Superior temporal gyrus (tissue), 1 donor: ENCODE measurements around the gene DPH7.
"Not testable (repeated sequence)": the region's sequence is repeated elsewhere in the genome, so short reads cannot be mapped to it uniquely, and the experiment has no call there.

Experiments
- DNase-seq: peaks from one replicate; pipeline ENCODE4 v3.0.0-alpha.2; 2016; ENCODE audit errors: extremely low spot score

The DPH7 gene

DNA sequence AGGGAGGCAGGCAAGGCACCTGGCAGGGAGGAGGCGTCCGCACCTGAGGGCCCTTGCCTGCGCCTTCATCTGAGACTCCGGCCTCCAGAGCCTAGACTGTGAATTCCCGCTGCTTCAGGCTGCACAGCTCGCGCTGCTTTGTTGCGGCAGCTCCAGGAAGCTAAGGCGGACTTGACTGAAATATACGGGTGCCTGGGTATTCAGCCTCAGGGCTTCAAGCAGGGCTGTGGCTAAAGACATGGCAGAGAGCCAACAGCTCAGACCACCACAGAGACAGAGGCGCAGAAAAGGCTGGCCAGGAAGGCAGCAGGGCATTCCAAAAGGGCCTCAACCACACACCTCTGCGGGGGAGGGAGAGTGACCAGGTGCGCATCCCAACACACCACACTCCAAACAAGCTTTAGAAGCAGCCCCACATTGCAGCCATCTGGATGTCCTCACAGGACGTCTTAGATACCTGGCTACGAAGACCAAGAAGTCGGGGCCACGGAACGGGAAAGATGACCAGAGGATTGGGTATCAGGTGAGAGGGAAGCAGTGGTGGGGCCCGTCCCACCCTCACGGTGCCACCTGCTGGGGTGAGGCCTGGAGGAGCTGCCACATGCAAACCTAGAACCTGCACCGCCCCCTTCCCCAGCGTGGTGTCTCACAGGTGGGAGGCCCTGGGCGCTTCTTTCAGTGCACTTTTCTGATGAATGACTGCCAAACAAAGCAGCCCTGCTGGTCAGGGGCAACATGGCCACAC is 1.7 kb upstream of the DPH7 start:
- no peak for DNase-seq

DNA sequence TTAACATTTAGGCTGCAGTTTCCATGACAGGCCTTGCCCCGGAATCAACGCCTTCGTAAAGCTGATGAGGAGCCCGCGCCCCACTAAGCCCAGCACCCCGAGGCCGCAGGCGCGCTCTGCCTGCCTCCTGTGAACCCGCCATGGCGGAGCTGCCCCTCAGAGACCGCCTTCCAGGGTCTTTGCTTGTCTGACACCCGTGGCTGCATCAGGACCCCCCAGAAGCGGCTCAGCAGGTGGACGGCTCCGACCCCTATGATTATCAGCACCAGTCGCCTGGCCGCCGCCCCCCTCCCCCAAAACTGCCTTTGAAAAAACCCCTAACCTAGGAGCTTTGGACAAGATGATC is 507 bp upstream of the DPH7 start:
- DNase-seq: no peak

DNA sequence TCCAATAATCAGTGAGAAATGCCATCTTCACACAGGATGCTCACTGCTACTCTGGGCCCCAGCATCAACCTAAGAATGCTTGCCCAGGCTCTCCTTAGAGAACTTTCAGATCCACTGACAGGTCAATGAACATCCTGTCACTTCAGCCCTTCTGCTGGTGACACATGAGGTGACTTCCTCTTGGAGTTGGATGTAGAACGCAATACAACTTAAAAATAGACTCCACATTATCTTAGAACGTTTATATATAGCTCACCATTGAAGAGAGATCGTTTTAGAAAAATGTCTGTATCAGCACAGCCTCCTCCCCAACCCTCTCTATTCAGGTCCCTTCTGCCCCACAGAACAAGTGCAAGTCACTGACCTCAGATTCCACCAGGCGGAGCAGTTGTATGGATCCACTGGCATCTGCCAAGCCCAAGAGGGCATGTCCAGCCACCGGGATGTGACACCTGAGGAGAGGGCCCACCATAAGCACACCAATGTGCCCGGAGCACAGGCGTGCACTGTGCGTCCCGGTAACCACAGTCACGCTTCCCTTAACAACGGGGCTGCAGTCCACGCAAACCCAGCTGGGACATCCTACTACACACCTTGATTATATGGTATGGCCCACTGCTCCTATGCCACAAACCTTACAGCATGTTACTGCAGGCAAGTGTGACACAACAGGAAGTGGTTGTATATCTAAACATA is 2.9 kb downstream of the DPH7 start:
- DNase-seq: no peak

DNA sequence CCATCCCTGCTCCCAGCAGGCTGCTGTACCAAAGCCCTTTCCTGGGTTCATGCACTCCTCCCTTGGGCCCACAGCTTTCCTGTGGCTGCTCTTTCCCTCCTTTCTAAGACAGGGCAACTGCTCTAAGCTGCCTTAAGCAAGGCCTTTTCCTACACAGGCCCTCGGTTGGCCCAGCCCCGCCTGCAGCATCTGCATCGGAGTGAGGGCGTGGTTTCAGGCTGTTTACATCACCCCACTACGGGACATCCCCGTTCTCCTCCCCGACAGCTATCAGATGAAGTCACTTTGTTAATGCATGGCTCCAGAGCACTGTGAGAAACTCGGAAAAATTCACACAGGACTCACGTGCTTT is 3.4 kb downstream of the DPH7 start:
- DNase-seq: peak; percentile 57

DNA sequence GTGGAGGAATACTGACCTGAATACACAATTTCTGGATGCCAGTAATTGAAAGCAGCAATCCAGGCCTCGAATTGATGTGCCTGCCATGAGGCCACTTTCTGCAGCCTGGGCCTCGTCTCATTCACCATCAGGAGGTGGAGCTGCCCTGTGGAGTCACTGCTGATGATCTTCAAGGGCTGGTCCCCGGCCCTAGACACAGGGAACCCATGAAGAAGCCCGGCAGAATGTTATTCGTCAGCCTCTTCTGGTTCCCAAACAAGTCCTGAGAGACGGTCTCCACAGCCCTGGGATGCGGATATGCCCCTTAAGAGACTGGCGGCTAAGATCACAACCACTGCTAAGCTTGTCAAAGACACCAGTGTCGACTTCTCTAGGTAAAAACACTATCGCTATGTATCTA is 4.5 kb downstream of the DPH7 start:
- DNase-seq: no peak

DNA sequence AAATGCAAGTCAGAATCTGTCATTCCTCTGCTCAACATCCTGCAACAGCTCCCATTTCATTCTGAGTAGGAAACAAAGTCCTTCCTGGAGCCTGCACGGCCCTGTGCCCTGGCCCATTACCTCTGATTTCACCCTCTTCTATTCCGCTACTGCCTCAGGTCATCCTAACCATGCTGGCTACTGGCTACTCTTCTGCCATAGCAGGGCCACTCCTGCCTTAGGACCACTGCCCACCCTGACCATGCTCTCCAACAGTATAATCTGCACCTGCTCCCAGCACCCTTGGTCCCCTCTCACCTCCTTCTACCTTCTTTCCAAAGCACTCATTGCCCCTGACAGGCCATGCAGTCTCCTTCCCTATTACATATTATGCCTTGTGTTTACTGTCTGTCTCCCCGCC is 8.2 kb downstream of the DPH7 start:
- DNase-seq: no peak

DNA sequence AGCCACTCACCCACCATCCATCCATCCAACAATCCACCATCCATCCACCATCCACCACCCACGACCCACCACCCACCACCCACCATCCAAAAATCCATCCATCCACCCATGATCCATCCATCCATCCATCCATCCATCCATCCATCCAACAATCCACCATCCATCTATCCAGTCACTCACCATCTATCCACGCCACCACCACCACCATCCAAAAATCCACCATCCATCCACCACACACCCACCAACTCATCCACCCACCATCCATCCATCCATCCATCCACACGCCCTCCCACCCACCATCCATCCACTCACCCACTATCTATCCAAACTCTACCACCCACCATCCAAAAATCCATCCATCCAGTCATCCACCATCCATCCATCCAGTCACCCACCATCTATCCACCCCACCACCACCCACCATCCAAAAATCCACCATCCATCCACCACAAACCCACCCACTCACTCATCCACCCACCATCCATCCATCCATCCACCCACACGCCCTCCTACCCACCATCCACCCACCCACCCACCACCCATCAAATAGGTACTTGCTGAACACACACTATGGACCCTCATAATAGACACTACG is 9.0 kb downstream of the DPH7 start:
- no peak for DNase-seq

DNA sequence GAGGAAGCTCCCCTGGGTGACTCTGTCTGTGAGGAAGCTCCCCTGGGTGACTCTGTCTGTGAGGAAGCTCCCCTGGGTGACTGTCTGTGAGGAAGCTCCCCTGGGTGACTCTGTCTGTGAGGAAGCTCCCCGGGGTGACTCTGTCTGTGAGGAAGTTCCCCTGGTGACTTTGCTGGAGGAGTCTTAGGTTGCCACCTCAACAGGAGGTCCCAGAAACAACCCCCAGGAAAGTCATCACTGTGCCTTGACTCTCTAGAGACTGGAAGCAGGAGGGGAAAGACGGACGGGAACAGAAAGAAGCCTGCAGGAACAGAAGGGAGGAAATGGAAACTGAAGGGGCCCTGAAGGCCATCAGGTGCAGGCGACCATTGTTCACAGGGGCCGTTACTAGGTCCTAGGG is 10.3 kb downstream of the DPH7 start:
- not testable (repeated sequence) for DNase-seq

DNA sequence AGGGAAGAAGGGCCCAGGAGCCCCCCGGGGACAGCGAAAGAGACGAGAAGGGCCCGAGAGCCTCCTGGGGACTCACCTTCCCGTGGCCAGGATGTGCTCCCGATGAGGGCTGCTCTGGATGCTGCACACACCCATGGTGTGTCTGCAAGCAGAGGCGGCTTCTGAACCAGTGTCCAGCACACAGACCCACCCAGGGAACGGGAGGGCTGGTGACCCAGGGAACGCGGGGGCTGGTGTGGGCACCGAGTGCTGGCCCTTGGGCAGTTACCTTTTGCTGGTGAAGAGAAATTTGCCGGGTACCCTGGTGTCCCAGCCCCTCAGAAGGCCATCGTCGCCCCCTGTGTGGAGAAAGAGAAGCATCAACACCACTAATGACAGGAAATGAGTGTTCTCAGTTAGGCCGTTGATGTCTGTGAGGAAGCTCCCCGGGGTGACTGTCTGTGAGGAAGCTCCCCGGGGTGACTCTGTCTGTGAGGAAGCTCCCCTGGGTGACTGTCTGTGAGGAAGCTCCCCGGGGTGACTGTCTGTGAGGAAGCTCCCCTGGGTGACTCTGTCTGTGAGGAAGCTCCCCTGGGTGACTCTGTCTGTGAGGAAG is 13.8 kb downstream of the DPH7 start:
- DNase-seq: no peak

DNA sequence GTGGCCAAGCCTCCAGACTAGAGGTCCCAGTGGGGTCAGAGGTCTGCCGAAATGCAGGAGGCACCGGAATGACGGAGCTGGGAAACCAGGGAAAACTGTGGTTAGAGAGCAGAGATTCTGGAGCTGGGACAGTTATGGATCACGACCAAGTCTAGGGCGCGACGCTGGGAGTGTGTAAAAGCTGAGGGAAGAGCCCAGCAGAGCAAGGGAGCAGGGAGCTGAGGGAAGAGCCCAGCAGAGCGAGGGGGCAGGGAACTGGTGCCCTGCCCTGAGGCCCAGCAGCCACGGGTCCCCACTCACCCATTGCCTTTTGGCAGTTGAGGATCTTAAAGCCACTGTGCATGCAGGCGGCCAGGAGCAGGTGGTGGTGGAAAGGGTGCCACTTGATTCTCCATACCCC is 14.6 kb downstream of the DPH7 start:
- no peak for DNase-seq

DNA sequence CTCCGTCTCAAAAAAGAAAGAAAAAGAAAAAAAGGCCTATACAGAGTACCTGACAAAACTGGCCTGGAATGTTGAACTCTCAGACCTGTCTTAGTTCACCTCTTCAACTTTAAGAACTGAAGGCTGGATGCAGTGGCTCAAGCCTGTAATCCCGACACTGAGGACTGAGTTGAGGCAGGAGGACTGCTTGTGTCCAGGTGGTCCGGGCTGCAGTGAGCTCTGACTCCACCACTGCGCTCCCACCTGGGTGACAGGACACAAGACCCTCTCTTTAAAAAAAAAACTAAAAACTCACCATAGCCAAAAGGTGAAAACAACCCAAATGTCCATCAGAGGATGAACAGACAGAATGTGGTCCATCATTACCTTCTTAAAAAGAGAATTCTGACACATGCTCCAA is 20.6 kb downstream of the DPH7 start:
- DNase-seq: no peak

DNA sequence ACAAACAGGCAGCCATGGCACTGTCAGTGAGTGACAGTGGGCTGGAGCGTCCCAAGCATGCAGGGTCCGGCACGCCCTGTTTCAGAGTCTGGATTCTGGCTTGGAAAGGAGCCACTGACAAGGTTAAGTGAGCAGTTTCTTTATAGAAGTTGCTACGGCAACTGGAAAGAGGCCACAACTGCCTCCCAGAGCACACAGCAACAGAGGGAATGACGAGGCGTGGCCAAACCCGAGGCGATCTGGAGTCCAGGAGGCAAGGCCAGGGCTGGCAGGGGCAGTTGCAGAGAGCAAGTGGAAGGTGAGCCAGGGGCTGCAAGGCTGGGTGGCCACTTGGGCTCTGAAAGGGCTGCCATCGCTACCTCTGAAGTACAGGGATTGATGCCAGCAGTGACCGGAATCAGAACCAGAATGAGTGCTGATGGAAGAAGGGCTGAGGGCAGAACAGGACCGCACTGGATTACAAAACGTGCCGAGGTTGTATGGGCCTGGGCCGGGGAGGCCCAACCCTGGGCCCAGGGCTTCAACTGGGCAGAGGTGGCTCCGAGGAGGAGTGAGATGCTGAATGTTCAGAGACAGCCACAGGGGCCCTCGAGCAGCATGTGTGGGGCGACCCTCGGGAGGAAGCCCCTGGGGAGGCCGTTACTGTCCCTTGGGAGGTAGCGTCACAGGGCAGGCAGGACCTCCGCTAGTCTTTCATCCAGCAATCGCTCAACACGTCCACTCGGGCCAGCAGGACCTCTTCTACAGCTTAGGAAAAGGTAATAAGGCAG is 22.5 kb downstream of the DPH7 start:
- no peak for DNase-seq

DNA sequence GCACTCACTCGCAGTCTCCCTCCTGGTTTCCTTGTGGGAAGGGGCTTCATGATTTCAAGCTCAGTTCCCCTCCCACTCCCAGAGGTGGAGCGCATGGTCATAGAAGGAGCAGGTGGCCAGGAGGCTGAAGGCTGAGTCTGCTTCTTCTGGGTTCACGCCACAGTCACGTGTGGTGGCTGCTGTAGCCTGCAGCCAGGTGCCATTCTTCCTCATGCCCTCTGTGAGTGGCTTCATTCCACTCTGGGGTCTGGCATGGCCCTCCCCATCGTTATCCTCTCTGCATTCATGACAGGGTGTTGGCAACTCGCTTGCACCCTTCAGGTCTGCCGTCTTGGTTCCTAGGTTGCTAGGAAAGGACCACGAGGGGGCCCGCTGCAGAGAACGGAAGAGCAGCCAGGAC is 23.5 kb downstream of the DPH7 start:
- no peak for DNase-seq

DNA sequence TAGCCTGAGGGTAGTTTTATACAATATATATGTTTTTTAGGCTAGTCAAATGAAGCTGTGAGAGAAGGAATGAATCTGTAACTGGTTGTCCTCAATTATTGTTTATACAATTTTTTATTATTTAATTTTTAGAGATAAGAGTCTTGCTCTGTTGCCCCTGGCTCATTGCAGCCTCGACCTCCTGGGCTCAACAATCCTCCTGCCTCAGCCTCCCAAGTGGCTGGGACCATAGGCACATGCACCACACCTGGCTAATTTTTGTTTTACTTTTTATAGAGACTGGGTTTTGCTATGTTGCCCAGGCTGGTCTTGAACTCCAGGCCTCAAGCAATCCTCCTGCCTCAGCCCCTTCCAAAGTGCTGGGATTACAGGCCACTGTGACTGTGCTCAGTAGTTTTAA is 24.4 kb downstream of the DPH7 start:
- no peak for DNase-seq

DNA sequence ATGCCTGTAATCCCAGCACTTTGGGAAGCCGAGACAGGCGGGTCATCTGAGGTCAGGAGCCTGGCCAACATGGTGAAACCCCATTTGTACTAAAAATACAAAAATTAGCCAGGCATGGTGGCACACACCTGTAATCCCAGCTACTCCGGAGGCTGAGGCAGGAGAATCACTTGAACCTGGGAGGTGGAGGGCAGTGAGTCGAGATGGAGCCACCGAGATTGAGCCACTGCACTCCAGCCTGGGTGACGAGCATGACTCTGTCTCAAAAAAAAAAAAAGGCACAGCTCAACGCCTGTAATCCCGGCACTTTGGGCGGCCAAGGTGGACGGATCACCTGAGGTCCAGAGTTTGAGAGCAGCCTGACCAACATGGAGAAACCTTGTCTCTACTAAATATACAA is 25.1 kb downstream of the DPH7 start:
- not testable (repeated sequence) for DNase-seq

DNA sequence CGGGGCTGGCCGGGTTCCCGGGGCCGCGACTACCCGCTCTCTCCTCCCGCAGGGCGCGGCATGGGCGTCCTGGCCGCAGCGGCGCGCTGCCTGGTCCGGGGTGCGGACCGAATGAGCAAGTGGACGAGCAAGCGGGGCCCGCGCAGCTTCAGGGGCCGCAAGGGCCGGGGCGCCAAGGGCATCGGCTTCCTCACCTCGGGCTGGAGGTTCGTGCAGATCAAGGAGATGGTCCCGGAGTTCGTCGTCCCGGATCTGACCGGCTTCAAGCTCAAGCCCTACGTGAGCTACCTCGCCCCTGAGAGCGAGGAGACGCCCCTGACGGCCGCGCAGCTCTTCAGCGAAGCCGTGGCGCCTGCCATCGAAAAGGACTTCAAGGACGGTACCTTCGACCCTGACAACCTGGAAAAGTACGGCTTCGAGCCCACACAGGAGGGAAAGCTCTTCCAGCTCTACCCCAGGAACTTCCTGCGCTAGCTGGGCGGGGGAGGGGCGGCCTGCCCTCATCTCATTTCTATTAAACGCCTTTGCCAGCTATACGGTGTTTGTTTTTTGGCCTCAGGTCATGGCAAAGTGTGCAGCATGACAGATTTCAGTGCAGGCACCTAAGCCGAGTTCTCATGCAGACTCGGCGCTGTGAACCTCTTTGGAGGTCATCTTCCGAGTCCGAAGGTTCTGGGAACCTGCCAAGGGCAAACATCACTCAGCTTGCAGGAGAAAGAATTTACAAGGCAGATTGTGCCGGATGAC is 26.5 kb downstream of the DPH7 start:
- DNase-seq: no peak

DNA sequence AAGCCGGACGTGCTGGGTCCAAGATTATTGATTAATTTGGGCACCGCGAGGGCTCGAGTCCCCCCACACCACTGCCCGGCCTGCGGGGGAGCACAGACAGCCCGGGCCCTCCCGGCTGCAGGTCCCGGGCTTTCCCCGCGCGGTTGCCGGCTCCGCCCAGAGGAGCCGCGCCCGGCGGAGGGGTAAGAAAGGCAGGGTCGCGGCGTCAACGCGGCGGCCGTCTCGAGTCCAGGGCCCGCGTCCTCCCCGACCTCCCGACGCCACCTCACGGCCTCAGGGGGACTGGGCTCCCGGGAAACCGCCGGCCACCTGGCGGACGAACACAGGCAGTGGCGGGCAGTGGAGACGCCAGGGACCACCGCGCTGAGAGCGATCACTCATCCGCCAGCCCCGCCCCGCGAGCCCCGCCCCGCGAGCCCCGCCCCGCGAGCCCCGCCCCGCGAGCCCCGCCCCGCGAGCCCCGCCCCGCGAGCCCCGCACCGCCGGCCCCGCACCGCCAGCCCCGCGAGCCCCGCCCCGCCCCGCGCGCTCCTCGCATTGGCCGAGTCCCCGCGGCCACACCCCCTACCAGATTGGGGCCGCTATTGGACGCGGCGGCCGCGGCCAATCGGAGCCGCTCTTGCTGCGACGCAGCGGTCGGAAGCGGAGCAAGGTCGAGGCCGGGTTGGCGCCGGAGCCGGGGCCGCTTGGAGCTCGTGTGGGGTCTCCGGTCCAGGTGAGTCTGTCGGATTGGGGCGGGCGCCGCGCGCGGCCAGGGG is 27.3 kb downstream of the DPH7 start, which contains the start of gene MRPL41:
Gene MRPL41, plus strand, starts transcription at position 616 of the 758 bp plus-strand sequence. CDS start 203 bp downstream, outside the sequence.
- peak; percentile 87 for DNase-seq

DNA sequence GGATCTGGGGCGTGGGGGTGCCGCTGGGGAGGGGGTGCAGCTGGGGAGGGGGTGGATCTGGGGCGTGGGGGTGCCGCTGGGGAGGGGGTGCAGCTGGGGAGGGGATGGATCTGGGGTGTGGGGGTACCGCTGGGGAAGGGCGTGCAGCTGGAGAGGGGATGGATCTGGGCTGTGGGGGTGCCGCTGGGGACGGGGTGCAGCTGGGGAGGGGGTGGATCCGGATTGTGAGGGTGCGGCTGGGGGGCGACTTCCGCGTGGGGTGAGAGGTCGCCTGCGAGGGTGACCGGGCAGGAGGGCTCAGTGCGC is 27.8 kb downstream of the DPH7 start:
- not testable (repeated sequence) for DNase-seq

DNA sequence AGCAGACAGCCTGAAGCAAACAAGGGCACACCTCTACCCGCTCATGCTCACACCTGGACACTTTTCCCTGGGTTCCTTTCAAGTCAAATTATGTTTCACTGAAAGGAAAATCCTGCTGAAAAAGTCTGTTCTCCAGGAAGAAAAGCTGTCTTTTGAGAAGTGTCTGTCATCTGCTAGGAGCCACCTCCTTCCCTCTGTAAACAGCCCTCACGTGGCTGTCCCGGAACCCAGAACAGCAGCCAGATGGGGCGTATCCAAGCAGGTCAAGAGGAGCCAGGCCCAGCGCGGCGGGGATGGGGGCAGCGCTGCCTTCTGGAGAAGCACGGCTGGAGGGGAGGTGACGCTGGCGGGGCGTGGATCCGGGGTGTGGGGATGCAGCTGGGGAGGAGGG is 28.5 kb downstream of the DPH7 start, which contains the start of gene PNPLA7:
Gene PNPLA7, minus strand, starts transcription at position 172 of the 391 bp plus-strand sequence. CDS start 205 bp downstream, outside the sequence.
- DNase-seq: peak; percentile 87

DNA sequence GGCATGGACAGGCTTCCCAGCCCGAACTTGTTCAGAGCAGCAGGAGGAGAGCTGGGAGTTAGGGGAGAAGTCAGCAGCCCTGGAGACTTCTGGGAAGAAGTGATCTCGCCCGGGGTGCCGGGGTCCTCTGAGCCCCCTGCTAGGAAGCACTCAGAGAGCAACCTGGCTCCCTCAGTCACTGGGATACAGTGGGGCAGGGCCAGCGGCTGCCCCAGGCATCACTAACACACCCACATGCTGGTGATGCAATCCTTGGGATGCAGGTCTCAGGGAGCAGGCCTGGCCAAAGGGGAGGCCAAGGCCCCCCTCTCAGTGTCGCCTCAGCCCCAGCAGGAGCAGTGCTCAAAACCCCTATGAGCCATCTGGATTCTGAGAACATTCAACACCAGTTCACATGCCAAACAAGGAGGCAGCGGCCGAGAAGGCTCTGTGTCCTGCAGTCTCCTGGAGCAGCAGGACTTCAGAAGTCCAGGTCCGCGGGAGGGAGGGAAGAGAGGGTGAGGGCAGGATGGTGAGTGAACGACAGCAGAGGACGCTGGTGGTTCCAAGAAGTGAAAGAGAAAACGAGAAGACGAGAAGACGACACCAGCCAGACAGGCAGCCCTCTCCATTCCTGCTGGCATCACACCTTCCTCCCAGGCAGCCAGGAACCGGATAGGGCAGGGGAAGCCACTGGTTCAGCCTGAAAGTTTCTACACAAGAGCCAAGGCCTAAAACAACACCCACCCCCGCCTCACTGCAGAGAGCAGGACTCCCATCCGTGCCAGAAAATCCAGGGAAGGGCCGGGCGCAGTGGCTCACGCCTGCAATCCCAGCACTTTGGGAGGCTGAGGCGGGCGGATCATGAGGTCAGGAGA is 30.8 kb downstream of the DPH7 start:
- no peak for DNase-seq
